ENCODE results near the gene ZBTB39.

DNA sequence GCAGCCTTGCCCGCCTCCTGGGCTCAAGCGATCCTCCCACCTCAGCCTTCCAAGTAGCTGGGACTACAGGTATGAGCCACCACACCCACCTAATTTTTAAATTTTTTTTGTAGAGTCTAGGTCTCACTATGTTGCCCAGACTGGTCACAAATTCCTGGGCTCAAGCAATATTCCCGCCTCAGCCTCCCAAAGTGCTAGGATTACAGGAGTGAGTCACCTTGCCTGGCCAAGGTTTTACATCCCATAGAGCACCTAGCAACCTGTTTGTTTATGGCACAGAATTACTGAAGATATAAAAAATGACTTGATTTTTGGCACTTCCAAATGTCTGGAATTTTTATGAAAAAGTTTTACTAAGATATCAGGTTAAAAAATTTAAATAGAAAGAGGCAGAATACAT, 27.1 kb upstream of the ZBTB39 start:
- TF ChIP-seq, protein P1, sequence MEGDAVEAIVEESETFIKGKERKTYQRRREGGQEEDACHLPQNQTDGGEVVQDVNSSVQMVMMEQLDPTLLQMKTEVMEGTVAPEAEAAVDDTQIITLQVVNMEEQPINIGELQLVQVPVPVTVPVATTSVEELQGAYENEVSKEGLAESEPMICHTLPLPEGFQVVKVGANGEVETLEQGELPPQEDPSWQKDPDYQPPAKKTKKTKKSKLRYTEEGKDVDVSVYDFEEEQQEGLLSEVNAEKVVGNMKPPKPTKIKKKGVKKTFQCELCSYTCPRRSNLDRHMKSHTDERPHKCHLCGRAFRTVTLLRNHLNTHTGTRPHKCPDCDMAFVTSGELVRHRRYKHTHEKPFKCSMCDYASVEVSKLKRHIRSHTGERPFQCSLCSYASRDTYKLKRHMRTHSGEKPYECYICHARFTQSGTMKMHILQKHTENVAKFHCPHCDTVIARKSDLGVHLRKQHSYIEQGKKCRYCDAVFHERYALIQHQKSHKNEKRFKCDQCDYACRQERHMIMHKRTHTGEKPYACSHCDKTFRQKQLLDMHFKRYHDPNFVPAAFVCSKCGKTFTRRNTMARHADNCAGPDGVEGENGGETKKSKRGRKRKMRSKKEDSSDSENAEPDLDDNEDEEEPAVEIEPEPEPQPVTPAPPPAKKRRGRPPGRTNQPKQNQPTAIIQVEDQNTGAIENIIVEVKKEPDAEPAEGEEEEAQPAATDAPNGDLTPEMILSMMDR (IDR thresholded peaks at IDR 0.05) = no peak
- TF ChIP-seq EZH2 (IDR thresholded peaks at IDR 0.05; ENCODE audit: borderline replicate concordance, insufficient read depth, low read depth, low read length, poor library complexity, severe bottlenecking) = no peak

All from B cell (primary cell).